OCI-LY7 (cell line): ENCODE results near the gene TUFM.

Experiments
- CTCF ChIP-seq: fragments of 200-600 bp; sonication (generic); conservative IDR thresholded peaks from 2 replicates; pipeline ENCODE4 v1.5.1; 2014; ENCODE audit warnings: mild to moderate bottlenecking, antibody characterized with exemption, low read length, moderate library complexity, mixed read lengths
- EZH2phosphoT487 ChIP-seq: fragments of 200-600 bp; sonication (generic); IDR thresholded peaks from 2 replicates; pipeline ENCODE4 v1.6.1; 2018; ENCODE audit warnings: low read depth, borderline replicate concordance, mild to moderate bottlenecking, mixed run types, antibody characterized with exemption, low read length, moderate library complexity, mixed read lengths

GRCh38 chr16:28823291-28823872 is 22.8 kb downstream of the TUFM start:
- TF ChIP-seq CTCF (0 out of 2 replicates have a peak, but pooled peaks have one; percentile 3), EZH2phosphoT487 (no peak)
